ENCODE data around the gene OFD1. TPM values are rescaled to one million over a fixed set of nuclear protein-coding genes. Genes with fewer than 3 reads are reported as not detected.
A peak's percentile ranks its signal among the peaks of the same experiment; 100 is the strongest.

OFD1 gene
- polyA plus RNA-seq, 2 of the 4 experiments (the other 2 are of a cell fraction) = 14.8 to 24.9 TPM

- Histone ChIP-seq H3K9me3 (no peaks in the 10 kb centered on the region), H3K4me2 (no peak overlapping the region), H3K27ac (no peak overlapping the region), H3K4me1 (peaks cover 40% of the 10 kb centered on the region), H3K4me3 (no peak overlapping the region)
- ATAC-seq = no peak
- 68% methylated on average over 1 of the region's 1 CpG for WGBS (ENCODE audit: missing lambda C conversion rate)
- DNase-seq (ENCODE audit: low read depth in 1 of 2, low spot score in 1 of 2) = no peak
- CTCF ChIA-PET = interaction anchor here (1.4 kb wide), 1 partner anchor 18 kb away, joined by 3 read pairs; no protein-coding TSS in a partner anchor
- FAIRE-seq = peak; percentile 13
- POLR2A ChIA-PET = no interaction called here
- TF ChIP-seq FOXS1 (CRISPR knock-in tag; IDR thresholded peaks at IDR 0.05) (no peak), EP300 (IDR thresholded peaks at IDR 0.05) (no peak), BHLHE40 (IDR thresholded peaks at IDR 0.05; ENCODE audit: low read depth, low read length) (no peak)
Observed at GRCh38 chrX:13687203-13687602, 47.3 kb upstream of the OFD1 start.

- no peak for DNase-seq (ENCODE audit: low read depth in 1 of 2, low spot score in 1 of 2)
- peak; percentile 51 for FAIRE-seq
- Histone ChIP-seq H3K9me3 (no peaks in the 10 kb centered on the region), H3K4me2 (peak overlapping the region; percentile 73), H3K27ac (peak overlapping the region; percentile 50 to 99; a peak in 4 of 6 replicates), H3K4me3 (peak overlapping the region; percentile 85), H3K4me1 (peaks cover 53% of the 10 kb centered on the region)
- 13% methylated on average over 13 of the region's 13 CpGs for WGBS (ENCODE audit: missing lambda C conversion rate)
- ChIA-PET POLR2A (interaction anchor here (1.0 to 2.2 kb wide), 5 partner anchors 19 to 341 kb away, joined by 3 to 11 read pairs (median 4); partner anchors contain the start of genes GEMIN8, OFD1, TCEANC and TRAPPC2), CTCF (interaction anchor here (1.0 to 1.7 kb wide), 4 partner anchors 19 to 181 kb away, joined by 3 to 4 read pairs (median 3); no protein-coding TSS in a partner anchor)
- TF ChIP-seq PBX3 (IDR thresholded peaks at IDR 0.05) = no peak
- TF ChIP-seq GATA3 (IDR thresholded peaks at IDR 0.05; ENCODE audit: borderline replicate concordance) = no peak
- peak; percentile 41 to 46; a peak in 3 of 6 replicates for ATAC-seq
Observed at GRCh38 chrX:13688384-13688957, 46.1 kb upstream of the OFD1 start.

- Histone ChIP-seq H3K4me3 (peak within 1 kb of the TSS; percentile 85), H3K4me2 (peak within 1 kb of the TSS; percentile 95), H3K9me3 (no peaks in the 10 kb centered on the region), H3K27ac (peak within 1 kb of the TSS; percentile 93 to 99), H3K4me1 (peaks cover 59% of the 10 kb centered on the region)
- 0% methylated on average over 22 of the region's 68 CpGs for WGBS (ENCODE audit: missing lambda C conversion rate)
- TF ChIP-seq PBX3 (IDR thresholded peaks at IDR 0.05) (0 out of 2 replicates have a peak, but pooled peaks have one; percentile 34), HMGXB4 (CRISPR knock-in tag; IDR thresholded peaks at IDR 0.05; ENCODE audit: borderline replicate concordance) (no peak), JUN (IDR thresholded peaks at IDR 0.05) (peak in 1 of 2 experiments; percentile 79; a peak in 3 of 5 replicates), CBX8 (IDR thresholded peaks at IDR 0.05) (no peak), SMC3 (IDR thresholded peaks at IDR 0.05) (0 out of 3 replicates have a peak, but pooled peaks have one; percentile 11), PHF8 (IDR thresholded peaks at IDR 0.05; ENCODE audit: borderline replicate concordance, low read depth) (peak; percentile 68), CEBPB (IDR thresholded peaks at IDR 0.05) (no peak), POLR2A (IDR thresholded peaks at IDR 0.05; ENCODE audit: low read length) (peak; percentile 94), CHD2 (IDR thresholded peaks at IDR 0.05; ENCODE audit: low read length, partially characterized antibody) (no peak), ZFP36 (IDR thresholded peaks at IDR 0.05; ENCODE audit: borderline replicate concordance, partially characterized antibody) (no peak), BCL3 (IDR thresholded peaks at IDR 0.05) (peak; percentile 49; the same call in 1 of the 3 replicates)
- ChIA-PET POLR2A (interaction anchor here (1.0 to 2.2 kb wide), 5 partner anchors 20 to 340 kb away, joined by 3 to 11 read pairs (median 4); partner anchors contain the start of genes GEMIN8, OFD1, TCEANC and TRAPPC2), CTCF (interaction anchor here (1.0 to 1.7 kb wide), 3 partner anchors 27 to 182 kb away, joined by 3 to 4 read pairs (median 3); no protein-coding TSS in a partner anchor)
- peak; percentile 76 to 78 for DNase-seq (ENCODE audit: low read depth in 1 of 2, low spot score in 1 of 2)
- FAIRE-seq = no peak
- ATAC-seq = peak; percentile 93 to 98
Observed at GRCh38 chrX:13688958-13689740, 45.4 kb upstream of the OFD1 start, which contains the start of gene RAB9A. RAB9A (plus strand) TSS chrX:13689128; CDS start chrX:13708747, 19,619 bp downstream.

All from A549 (cell line).